Measurements from ENCODE around the gene ZFP2. TPM values are rescaled to one million over a fixed set of nuclear protein-coding genes. Genes with fewer than 3 reads are reported as not detected.

The ZFP2 gene
- total RNA-seq, 1 experiment from 2014 or later: 0.52 TPM

GRCh38 chr5:178866946-178867345 is 28.8 kb upstream of the ZFP2 start:
- Histone ChIP-seq H4K8ac (replicated peaks; ENCODE audit: insufficient read length, low read depth, low read length) (no peak overlapping the region), H2BK5ac (ENCODE audit: insufficient read length, low read length) (no peak overlapping the region), H2AFZ (ENCODE audit: low read length) (no peak overlapping the region), H2BK15ac (ENCODE audit: low read depth, low read length) (no peak overlapping the region), H3K23ac (ENCODE audit: insufficient read length, low read depth, low read length) (no peak overlapping the region), H4K91ac (ENCODE audit: insufficient read length, low read depth, low read length) (no peak overlapping the region), H3K27ac (ENCODE audit: insufficient read length, low read depth, low read length) (no peak overlapping the region), H3K23me2 (ENCODE audit: insufficient read length, low read depth, low read length, poor library complexity, severe bottlenecking) (no peaks in the 10 kb centered on the region), H3K18ac (ENCODE audit: insufficient read length, low read depth, low read length) (no peak overlapping the region), H3K79me1 (ENCODE audit: insufficient read depth, low read depth, low read length, poor library complexity, severe bottlenecking) (no peaks in the 10 kb centered on the region), H2BK120ac (ENCODE audit: low read depth, low read length, poor library complexity, severe bottlenecking) (no peak overlapping the region), H3K4me1 (ENCODE audit: insufficient read depth, low read length) (no peaks in the 10 kb centered on the region), H2BK20ac (ENCODE audit: low read depth, low read length, poor library complexity, severe bottlenecking) (no peak overlapping the region), H3K9me3 (ENCODE audit: control insufficient read depth, low read depth, low read length) (no peaks in the 10 kb centered on the region), H3K4ac (ENCODE audit: low read depth, low read length) (no peak overlapping the region), H4K20me1 (ENCODE audit: control insufficient read depth, insufficient read depth, insufficient read length) (no peaks in the 10 kb centered on the region), H2AK5ac (ENCODE audit: insufficient read length, low read length) (no peak overlapping the region), H3K56ac (ENCODE audit: insufficient read length, low read depth, low read length) (no peak overlapping the region), H3K9ac (ENCODE audit: extremely low read depth, insufficient read length, low read length) (no peak overlapping the region), H2BK12ac (ENCODE audit: insufficient read length, low read depth, low read length) (no peak overlapping the region), H3K79me2 (ENCODE audit: insufficient read depth, low read length) (peaks cover 6% of the 10 kb centered on the region), H3K4me2 (ENCODE audit: insufficient read depth, insufficient read length, low read length) (no peak overlapping the region), H4K5ac (ENCODE audit: insufficient read length, low read depth, low read length) (no peak overlapping the region), H3K14ac (ENCODE audit: insufficient read depth, low read length) (no peak overlapping the region), H3T11ph (ENCODE audit: low read length) (no peak overlapping the region), H3K27me3 (ENCODE audit: insufficient read depth, low read length) (no peaks in the 10 kb centered on the region)
- Mint-ChIP-seq H3K36me3 (ENCODE audit: insufficient read depth in 1 of 3, low read depth in 3 of 3) (peaks cover 63 to 65% (median 65%) of the 10 kb centered on the region in 3 experiments), H3K4me3 (no peak overlapping the region), H3K9me3 (peaks cover 0 to 13% of the 10 kb centered on the region in 2 experiments; a peak in 3 of 5 replicates), H3K27me3 (ENCODE audit: low read depth) (no peaks in the 10 kb centered on the region), H3K4me1 (peaks cover 0 to 3% of the 10 kb centered on the region in 2 experiments; a peak in 1 of 4 replicates), H3K27ac (no peak overlapping the region)
- DNase-seq: no peak
- TF ChIP-seq, protein P1, sequence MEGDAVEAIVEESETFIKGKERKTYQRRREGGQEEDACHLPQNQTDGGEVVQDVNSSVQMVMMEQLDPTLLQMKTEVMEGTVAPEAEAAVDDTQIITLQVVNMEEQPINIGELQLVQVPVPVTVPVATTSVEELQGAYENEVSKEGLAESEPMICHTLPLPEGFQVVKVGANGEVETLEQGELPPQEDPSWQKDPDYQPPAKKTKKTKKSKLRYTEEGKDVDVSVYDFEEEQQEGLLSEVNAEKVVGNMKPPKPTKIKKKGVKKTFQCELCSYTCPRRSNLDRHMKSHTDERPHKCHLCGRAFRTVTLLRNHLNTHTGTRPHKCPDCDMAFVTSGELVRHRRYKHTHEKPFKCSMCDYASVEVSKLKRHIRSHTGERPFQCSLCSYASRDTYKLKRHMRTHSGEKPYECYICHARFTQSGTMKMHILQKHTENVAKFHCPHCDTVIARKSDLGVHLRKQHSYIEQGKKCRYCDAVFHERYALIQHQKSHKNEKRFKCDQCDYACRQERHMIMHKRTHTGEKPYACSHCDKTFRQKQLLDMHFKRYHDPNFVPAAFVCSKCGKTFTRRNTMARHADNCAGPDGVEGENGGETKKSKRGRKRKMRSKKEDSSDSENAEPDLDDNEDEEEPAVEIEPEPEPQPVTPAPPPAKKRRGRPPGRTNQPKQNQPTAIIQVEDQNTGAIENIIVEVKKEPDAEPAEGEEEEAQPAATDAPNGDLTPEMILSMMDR (conservative IDR thresholded peaks at IDR 0.05): no peak
- WGBS (ENCODE audit: extremely low coverage, insufficient read length, low lambda C conversion rate): no CpG with 5 or more reads among the region's 4 CpGs
